Ishikawa (cell line): ENCODE data around the gene DPT.

ENCODE experiments used
- CEBPB ChIP-seq: IDR thresholded peaks from 2 replicates; pipeline ENCODE4 v1.6.1; 2012
- CREB1 ChIP-seq: IDR thresholded peaks from 2 replicates; pipeline ENCODE4 v1.6.1; 2012; ENCODE audit warnings: low read depth
- EGR1 ChIP-seq: IDR thresholded peaks from 2 replicates; pipeline ENCODE4 v1.6.1; 2012
- EP300 ChIP-seq: IDR thresholded peaks from 2 replicates; pipeline ENCODE4 v1.6.1; 2012; ENCODE audit warnings: borderline replicate concordance
- FOXM1 ChIP-seq: IDR thresholded peaks from 2 replicates; pipeline ENCODE4 v1.6.1; 2012; ENCODE audit warnings: low read depth, borderline replicate concordance
- NFIC ChIP-seq: IDR thresholded peaks from 2 replicates; pipeline ENCODE4 v1.6.1; 2012
- RAD21 ChIP-seq: IDR thresholded peaks from 2 replicates; pipeline ENCODE4 v1.6.1; 2012; ENCODE audit warnings: low read depth
- TAF1 ChIP-seq: IDR thresholded peaks from 2 replicates; pipeline ENCODE4 v1.6.1; 2012; ENCODE audit warnings: low read depth, mild to moderate bottlenecking
- TCF12 ChIP-seq: IDR thresholded peaks from 2 replicates; pipeline ENCODE4 v1.6.1; 2012; ENCODE audit warnings: low read depth
- TEAD4 ChIP-seq: IDR thresholded peaks from 2 replicates; pipeline ENCODE4 v1.6.1; 2012
- YY1 ChIP-seq: IDR thresholded peaks from 2 replicates; pipeline ENCODE4 v1.6.1; 2012; ENCODE audit warnings: low read depth
- ZBTB7A ChIP-seq: IDR thresholded peaks from 2 replicates; pipeline ENCODE4 v1.6.1; 2012; ENCODE audit warnings: low read depth
- TF ChIP-seq, protein P1 (sequence below): IDR thresholded peaks from 2 replicates; pipeline ENCODE4 v1.6.1; 2012
- TF ChIP-seq, protein P2 (sequence below): IDR thresholded peaks from 2 replicates; pipeline ENCODE4 v1.6.1; 2012; ENCODE audit warnings: low read depth, mild to moderate bottlenecking
- TF ChIP-seq, protein P3 (sequence below): IDR thresholded peaks from 2 replicates; pipeline ENCODE4 v1.6.1; 2012

Gene DPT

DNA sequence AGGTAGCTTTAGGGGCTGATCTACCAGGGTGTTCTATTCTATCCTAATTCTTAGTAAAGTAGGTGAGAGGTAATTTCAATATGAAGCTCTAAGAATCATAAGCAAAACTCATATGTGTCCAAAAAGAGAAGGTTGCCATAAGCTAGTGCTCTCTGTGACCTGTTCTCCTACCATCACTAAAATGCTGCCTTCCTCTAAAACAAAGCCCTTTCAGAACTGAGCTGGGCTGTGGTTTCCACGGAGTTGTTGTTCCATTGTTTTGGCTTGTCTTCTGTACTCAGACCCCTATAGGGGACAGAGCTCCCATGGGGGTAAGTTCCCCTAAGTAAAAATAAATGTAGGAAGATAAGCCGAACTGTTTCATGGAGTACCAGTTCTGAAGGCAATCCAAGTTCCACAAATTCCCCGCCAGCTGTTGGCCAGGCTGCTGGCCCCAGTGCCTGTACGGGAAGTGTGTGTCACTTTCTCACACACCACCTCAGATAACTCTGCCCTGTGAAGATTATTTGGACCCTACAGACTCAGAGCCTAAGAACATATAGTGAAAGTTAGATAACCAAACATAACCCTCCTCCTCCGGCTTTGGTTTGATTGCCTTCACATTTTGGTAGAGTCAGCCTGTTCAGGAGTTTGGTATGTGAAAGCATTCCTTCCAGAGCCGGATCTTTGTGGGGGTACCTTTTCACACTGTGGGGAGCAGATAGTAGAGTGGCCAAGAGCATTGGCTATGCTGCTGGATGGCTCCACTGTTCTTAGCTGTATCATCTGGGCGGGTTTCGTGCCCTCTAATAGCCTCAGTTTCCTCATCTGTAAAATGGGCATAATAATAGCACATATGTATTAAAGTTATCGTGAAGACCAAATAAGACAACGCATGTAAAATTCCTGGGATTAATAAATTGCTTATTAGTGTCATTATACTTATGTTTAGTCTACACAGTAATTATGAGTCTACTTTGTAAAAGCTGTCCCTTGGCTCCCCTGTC lies 10.8 kb downstream of the DPT start:
- TF ChIP-seq, protein P1, sequence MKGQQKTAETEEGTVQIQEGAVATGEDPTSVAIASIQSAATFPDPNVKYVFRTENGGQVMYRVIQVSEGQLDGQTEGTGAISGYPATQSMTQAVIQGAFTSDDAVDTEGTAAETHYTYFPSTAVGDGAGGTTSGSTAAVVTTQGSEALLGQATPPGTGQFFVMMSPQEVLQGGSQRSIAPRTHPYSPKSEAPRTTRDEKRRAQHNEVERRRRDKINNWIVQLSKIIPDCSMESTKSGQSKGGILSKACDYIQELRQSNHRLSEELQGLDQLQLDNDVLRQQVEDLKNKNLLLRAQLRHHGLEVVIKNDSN: no peak
- TF ChIP-seq EGR1 (no peak), YY1 (no peak), TAF1 (no peak), CEBPB (no peak), TEAD4 (no peak), FOXM1 (no peak), NFIC (no peak), TCF12 (no peak), ZBTB7A (no peak), CREB1 (no peak), EP300 (no peak), RAD21 (no peak)
- TF ChIP-seq, protein P2, sequence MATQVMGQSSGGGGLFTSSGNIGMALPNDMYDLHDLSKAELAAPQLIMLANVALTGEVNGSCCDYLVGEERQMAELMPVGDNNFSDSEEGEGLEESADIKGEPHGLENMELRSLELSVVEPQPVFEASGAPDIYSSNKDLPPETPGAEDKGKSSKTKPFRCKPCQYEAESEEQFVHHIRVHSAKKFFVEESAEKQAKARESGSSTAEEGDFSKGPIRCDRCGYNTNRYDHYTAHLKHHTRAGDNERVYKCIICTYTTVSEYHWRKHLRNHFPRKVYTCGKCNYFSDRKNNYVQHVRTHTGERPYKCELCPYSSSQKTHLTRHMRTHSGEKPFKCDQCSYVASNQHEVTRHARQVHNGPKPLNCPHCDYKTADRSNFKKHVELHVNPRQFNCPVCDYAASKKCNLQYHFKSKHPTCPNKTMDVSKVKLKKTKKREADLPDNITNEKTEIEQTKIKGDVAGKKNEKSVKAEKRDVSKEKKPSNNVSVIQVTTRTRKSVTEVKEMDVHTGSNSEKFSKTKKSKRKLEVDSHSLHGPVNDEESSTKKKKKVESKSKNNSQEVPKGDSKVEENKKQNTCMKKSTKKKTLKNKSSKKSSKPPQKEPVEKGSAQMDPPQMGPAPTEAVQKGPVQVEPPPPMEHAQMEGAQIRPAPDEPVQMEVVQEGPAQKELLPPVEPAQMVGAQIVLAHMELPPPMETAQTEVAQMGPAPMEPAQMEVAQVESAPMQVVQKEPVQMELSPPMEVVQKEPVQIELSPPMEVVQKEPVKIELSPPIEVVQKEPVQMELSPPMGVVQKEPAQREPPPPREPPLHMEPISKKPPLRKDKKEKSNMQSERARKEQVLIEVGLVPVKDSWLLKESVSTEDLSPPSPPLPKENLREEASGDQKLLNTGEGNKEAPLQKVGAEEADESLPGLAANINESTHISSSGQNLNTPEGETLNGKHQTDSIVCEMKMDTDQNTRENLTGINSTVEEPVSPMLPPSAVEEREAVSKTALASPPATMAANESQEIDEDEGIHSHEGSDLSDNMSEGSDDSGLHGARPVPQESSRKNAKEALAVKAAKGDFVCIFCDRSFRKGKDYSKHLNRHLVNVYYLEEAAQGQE: no peak
- TF ChIP-seq, protein P3, sequence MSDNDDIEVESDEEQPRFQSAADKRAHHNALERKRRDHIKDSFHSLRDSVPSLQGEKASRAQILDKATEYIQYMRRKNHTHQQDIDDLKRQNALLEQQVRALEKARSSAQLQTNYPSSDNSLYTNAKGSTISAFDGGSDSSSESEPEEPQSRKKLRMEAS: no peak

DNA sequence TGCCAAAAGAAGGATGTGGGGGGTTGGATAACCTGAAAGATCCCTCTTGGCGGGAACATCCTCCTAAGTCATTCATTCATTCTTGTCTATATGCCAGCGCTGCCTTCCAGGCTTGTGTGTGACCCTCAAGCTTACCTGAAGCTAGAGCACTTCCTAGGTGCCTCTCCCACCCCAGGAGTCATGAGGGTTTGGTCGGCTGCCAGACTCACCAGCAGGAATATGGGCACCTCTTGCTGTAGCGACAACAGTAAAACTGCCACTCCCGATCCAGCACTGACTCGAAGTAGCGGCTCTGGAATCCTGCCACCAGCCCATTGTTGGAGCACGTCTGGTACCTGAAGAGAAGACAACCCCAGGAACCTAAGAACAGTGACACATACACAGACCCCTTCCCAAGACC lies 15.0 kb downstream of the DPT start:
- no peak for TF ChIP-seq NFIC
- TF ChIP-seq TCF12: no peak
- TF ChIP-seq YY1: no peak
- TF ChIP-seq RAD21: no peak
- TF ChIP-seq, protein P2: no peak
- TF ChIP-seq FOXM1: no peak
- TF ChIP-seq, protein P1: no peak
- no peak for TF ChIP-seq ZBTB7A
- no peak for TF ChIP-seq EGR1
- no peak for TF ChIP-seq EP300
- no peak for TF ChIP-seq TEAD4
- no peak for TF ChIP-seq TAF1
- TF ChIP-seq, protein P3: no peak
- TF ChIP-seq CREB1: no peak
- no peak for TF ChIP-seq CEBPB

DNA sequence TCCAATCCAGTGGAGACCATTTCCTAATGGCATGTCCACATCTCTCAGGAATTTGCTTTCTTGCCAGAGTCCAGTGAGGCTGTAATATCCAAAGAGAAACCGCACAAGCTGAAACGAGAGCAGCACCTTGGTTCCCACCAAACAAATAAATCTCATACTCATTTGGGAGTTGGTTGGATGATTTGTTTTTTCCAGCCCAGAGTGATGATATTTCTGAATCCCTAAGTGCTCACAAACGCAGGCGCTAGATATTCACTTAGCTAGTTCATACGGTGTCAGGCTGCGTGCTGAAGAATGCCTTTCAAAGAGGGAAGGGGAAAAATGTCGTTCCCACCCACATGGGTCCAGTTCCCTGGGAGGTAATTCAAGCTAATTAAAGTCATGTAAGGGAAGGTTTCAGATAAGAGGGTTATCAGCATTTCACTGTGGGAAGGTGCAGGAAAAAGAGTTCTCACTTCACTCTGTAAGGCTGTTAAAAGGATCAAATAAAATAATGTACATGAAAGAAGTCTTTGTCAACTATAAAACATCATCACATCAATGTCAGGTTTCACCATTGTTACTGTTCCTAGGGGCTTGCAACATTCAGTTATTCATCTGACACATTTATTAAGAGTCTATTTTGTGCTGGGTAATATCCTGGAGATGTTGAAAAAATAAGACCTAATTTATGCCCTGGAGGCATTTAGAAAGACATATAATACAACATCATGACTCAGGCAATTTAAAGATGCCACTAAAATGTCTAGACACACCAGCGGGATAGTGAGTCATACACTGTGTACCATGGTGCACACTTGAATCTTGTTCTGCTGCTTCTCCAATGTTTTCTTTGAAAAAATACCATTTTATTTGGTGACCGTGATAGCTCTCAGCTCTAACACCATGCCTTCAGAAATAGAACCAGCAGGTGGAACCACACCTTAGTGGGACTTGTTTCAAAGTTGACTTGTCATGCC lies 19.3 kb downstream of the DPT start:
- TF ChIP-seq, protein P1: no peak
- TF ChIP-seq EGR1: no peak
- TF ChIP-seq, protein P2: no peak
- TF ChIP-seq YY1: no peak
- TF ChIP-seq CEBPB: no peak
- TF ChIP-seq TAF1: no peak
- TF ChIP-seq ZBTB7A: no peak
- no peak for TF ChIP-seq TCF12
- no peak for TF ChIP-seq NFIC
- TF ChIP-seq EP300: no peak
- no peak for TF ChIP-seq RAD21
- no peak for TF ChIP-seq TEAD4
- TF ChIP-seq CREB1: no peak
- TF ChIP-seq FOXM1: no peak
- TF ChIP-seq, protein P3: no peak
